Liver (tissue), 9 donors: ENCODE results near the gene RAD50. TPM values are rescaled to one million over a fixed set of nuclear protein-coding genes. Genes with fewer than 3 reads are reported as not detected.

ENCODE experiments used
- DNase-seq: peaks from one replicate; pipeline ENCODE4 v3.0.0-alpha.2; 2017; ENCODE audit warnings: low spot score
- H3K27ac ChIP-seq, 2 donors: one replicate each; pipeline ENCODE4 v1.7.0; 2013; ENCODE audit warnings: inconsistent platforms in 2 of 2, low read length in 2 of 2, control low read depth in 1 of 2, low read depth in 1 of 2, mild to moderate bottlenecking in 1 of 2
- H3K27me3 ChIP-seq, 4 donors: one replicate each; pipeline versions ENCODE4 v1.6.1 to v1.7.0; 2013; ENCODE audit warnings: low read length in 3 of 4, inconsistent platforms in 1 of 4, mild to moderate bottlenecking in 1 of 4, moderate library complexity in 1 of 4; ENCODE audit not compliant: control insufficient read depth in 4 of 4, insufficient read depth in 4 of 4
- H3K36me3 ChIP-seq, 4 donors: one replicate each; pipeline versions ENCODE4 v1.6.1 to v1.7.0; 2013; ENCODE audit warnings: low read length in 3 of 4, mild to moderate bottlenecking in 3 of 4, low read depth in 1 of 4, moderate library complexity in 1 of 4; ENCODE audit not compliant: control insufficient read depth in 4 of 4, insufficient read depth in 3 of 4
- H3K4me1 ChIP-seq, 4 donors: one replicate each; pipeline versions ENCODE4 v1.6.1 to v1.7.0; 2013; ENCODE audit warnings: low read length in 3 of 4, mild to moderate bottlenecking in 3 of 4, moderate library complexity in 1 of 4; ENCODE audit not compliant: control insufficient read depth in 4 of 4, insufficient read depth in 4 of 4
- H3K4me3 ChIP-seq, 3 donors: one replicate each; pipeline versions ENCODE4 v1.6.1 to v1.7.0; 2013; ENCODE audit warnings: low read length in 3 of 3, control low read depth in 1 of 3, low read depth in 1 of 3, mild to moderate bottlenecking in 1 of 3
- H3K9ac ChIP-seq, 2 donors: one replicate each; pipeline ENCODE4 v1.7.0; 2013; ENCODE audit warnings: low read length in 2 of 2, mild to moderate bottlenecking in 2 of 2, moderate library complexity in 2 of 2, control low read depth in 1 of 2, low read depth in 1 of 2
- H3K9me3 ChIP-seq, 4 donors: one replicate each; pipeline versions ENCODE4 v1.6.1 to v1.7.0; 2013; ENCODE audit warnings: low read length in 3 of 4; ENCODE audit not compliant: control insufficient read depth in 4 of 4
- ATF3 ChIP-seq: IDR thresholded peaks from 2 replicates; pipeline ENCODE4 v1.6.1; 2016; ENCODE audit warnings: antibody characterized with exemption
- CTCF ChIP-seq: fragments of 150-350 bp; IDR thresholded peaks from 2 replicates; pipeline ENCODE4 v1.5.1; 2017; ENCODE audit warnings: improper control_type of control experiment, low read depth, low read length; ENCODE audit not compliant: missing input control
- EGR1 ChIP-seq, 2 donors: IDR thresholded peaks; 2 replicates each; pipeline ENCODE4 v1.6.1; 2016 to 2018; ENCODE audit warnings: antibody characterized with exemption in 2 of 2, low read depth in 2 of 2
- FOXA1 ChIP-seq: IDR thresholded peaks from 2 replicates; pipeline ENCODE4 v1.6.1; 2016; ENCODE audit warnings: antibody characterized with exemption
- FOXA2 ChIP-seq: IDR thresholded peaks from 2 replicates; pipeline ENCODE4 v1.6.1; 2016; ENCODE audit warnings: antibody characterized with exemption
- HNF4G ChIP-seq: IDR thresholded peaks from 2 replicates; pipeline ENCODE4 v1.6.1; 2016; ENCODE audit warnings: antibody characterized with exemption
- JUND ChIP-seq, 2 donors: IDR thresholded peaks; 2 replicates each; pipeline ENCODE4 v1.6.1; 2016; ENCODE audit warnings: antibody characterized with exemption in 2 of 2
- NR2F2 ChIP-seq: IDR thresholded peaks from 2 replicates; pipeline ENCODE4 v1.6.1; 2016; ENCODE audit warnings: antibody characterized with exemption
- RAD21 ChIP-seq, 2 donors: IDR thresholded peaks; 2 replicates each; pipeline ENCODE4 v1.6.1; 2016; ENCODE audit warnings: antibody characterized with exemption in 2 of 2, mild to moderate bottlenecking in 2 of 2
- TAF1 ChIP-seq: conservative IDR thresholded peaks from 2 replicates; pipeline ENCODE4 v1.6.1; 2016; ENCODE audit warnings: antibody characterized with exemption, mild to moderate bottlenecking
- WGBS: extraction: QIAGEN DNeasy Blood & Tissue Kit; methylation state at CpG from one replicate; pipeline ENCODE4 v1.1.7; 2013; 5-methylcytosine and 5-hydroxymethylcytosine counted together
- polyA plus RNA-seq, 2 donors: library from polyadenylated mRNA; stranded (reverse) in 1 of 2; unstranded in 1 of 2; fragments of 200-250 nt in 1 of 2; fragments of >200 nt in 1 of 2; fragmentation: Nextera tagmentation in 1 of 2; extraction: Ambion mirVana in 1 of 2; gene quantifications; one replicate each; pipeline versions ENCODE4 v1.2.1 to v1.2.3, GENCODE V29; 2013 to 2015
- total RNA-seq, 2 donors: library from RNA; depleted of rRNA; stranded (reverse); fragments of >200 nt; gene quantifications; one replicate each; pipeline ENCODE4 v1.2.3, GENCODE V29; 2014
- TF ChIP-seq, protein P1 (sequence below): IDR thresholded peaks from 2 replicates; pipeline ENCODE4 v1.6.1; 2016; ENCODE audit warnings: antibody characterized with exemption, mild to moderate bottlenecking
- TF ChIP-seq, protein P2 (sequence below): IDR thresholded peaks from 2 replicates; pipeline ENCODE4 v1.6.1; 2016; ENCODE audit warnings: antibody characterized with exemption
- TF ChIP-seq, protein P3 (sequence below): IDR thresholded peaks from 2 replicates; pipeline ENCODE4 v1.6.1; 2016; ENCODE audit warnings: antibody characterized with exemption
- donor health status: healthy.
- donor health status: healthy.
- donor health status: healthy.
- donor health status: healthy.
- donor health status: healthy.

The RAD50 gene
- total and polyA plus RNA-seq, 4 donors = 6.1 to 18.7 (median 14.9) TPM

GRCh38 chr5:132674671-132675506 lies 118.1 kb downstream of the RAD50 start:
- H3K4me3 ChIP-seq = no peak overlapping the region
- H3K27me3 ChIP-seq = no peaks in the 10 kb centered on the region
- WGBS = 76% methylated on average over 13 of the region's 13 CpGs
- H3K9me3 ChIP-seq = no peaks in the 10 kb centered on the region
- TF ChIP-seq, protein P1, sequence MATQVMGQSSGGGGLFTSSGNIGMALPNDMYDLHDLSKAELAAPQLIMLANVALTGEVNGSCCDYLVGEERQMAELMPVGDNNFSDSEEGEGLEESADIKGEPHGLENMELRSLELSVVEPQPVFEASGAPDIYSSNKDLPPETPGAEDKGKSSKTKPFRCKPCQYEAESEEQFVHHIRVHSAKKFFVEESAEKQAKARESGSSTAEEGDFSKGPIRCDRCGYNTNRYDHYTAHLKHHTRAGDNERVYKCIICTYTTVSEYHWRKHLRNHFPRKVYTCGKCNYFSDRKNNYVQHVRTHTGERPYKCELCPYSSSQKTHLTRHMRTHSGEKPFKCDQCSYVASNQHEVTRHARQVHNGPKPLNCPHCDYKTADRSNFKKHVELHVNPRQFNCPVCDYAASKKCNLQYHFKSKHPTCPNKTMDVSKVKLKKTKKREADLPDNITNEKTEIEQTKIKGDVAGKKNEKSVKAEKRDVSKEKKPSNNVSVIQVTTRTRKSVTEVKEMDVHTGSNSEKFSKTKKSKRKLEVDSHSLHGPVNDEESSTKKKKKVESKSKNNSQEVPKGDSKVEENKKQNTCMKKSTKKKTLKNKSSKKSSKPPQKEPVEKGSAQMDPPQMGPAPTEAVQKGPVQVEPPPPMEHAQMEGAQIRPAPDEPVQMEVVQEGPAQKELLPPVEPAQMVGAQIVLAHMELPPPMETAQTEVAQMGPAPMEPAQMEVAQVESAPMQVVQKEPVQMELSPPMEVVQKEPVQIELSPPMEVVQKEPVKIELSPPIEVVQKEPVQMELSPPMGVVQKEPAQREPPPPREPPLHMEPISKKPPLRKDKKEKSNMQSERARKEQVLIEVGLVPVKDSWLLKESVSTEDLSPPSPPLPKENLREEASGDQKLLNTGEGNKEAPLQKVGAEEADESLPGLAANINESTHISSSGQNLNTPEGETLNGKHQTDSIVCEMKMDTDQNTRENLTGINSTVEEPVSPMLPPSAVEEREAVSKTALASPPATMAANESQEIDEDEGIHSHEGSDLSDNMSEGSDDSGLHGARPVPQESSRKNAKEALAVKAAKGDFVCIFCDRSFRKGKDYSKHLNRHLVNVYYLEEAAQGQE = no peak
- TF ChIP-seq CTCF (no peak), NR2F2 (no peak), HNF4G (no peak), ATF3 (no peak), RAD21 (IDR thresholded peaks at IDR 0.05) (no peak), EGR1 (IDR thresholded peaks at IDR 0.05; ENCODE audit: low read depth in 2 of 2) (no peak), TAF1 (no peak)
- TF ChIP-seq, protein P2, sequence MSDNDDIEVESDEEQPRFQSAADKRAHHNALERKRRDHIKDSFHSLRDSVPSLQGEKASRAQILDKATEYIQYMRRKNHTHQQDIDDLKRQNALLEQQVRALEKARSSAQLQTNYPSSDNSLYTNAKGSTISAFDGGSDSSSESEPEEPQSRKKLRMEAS = no peak
- H3K4me1 ChIP-seq = no peaks in the 10 kb centered on the region
- H3K9ac ChIP-seq = no peak overlapping the region
- H3K36me3 ChIP-seq = no peaks in the 10 kb centered on the region
- DNase-seq = no peak
- H3K27ac ChIP-seq = no peak overlapping the region

- H3K4me1 ChIP-seq = no peaks in the 10 kb centered on the region
- H3K4me3 ChIP-seq = no peak overlapping the region
- no peaks in the 10 kb centered on the region for H3K27me3 ChIP-seq
- no peak for DNase-seq
- no peak for TF ChIP-seq ATF3
- no peak for TF ChIP-seq JUND (IDR thresholded peaks at IDR 0.05)
- TF ChIP-seq EGR1 (IDR thresholded peaks at IDR 0.05; ENCODE audit: low read depth in 2 of 2) = no peak
- no peak for TF ChIP-seq FOXA2
- TF ChIP-seq, protein P3, sequence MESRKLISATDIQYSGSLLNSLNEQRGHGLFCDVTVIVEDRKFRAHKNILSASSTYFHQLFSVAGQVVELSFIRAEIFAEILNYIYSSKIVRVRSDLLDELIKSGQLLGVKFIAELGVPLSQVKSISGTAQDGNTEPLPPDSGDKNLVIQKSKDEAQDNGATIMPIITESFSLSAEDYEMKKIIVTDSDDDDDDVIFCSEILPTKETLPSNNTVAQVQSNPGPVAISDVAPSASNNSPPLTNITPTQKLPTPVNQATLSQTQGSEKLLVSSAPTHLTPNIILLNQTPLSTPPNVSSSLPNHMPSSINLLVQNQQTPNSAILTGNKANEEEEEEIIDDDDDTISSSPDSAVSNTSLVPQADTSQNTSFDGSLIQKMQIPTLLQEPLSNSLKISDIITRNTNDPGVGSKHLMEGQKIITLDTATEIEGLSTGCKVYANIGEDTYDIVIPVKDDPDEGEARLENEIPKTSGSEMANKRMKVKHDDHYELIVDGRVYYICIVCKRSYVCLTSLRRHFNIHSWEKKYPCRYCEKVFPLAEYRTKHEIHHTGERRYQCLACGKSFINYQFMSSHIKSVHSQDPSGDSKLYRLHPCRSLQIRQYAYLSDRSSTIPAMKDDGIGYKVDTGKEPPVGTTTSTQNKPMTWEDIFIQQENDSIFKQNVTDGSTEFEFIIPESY = no peak
- no peak for TF ChIP-seq FOXA1
- 93% methylated on average over 11 of the region's 11 CpGs for WGBS
- H3K27ac ChIP-seq = no peak overlapping the region
- H3K9me3 ChIP-seq = no peaks in the 10 kb centered on the region
- H3K36me3 ChIP-seq = no peaks in the 10 kb centered on the region
- no peak overlapping the region for H3K9ac ChIP-seq
These were observed 119.3 kb downstream of the RAD50 start for GRCh38 chr5:132675936-132676689.
